Measurements from ENCODE around the gene KIF20B. TPM values are rescaled to one million over a fixed set of nuclear protein-coding genes. Genes with fewer than 3 reads are reported as not detected.

The KIF20B gene
- polyA plus RNA-seq, 1 experiment = 4.5 TPM

- no peak for DNase-seq (ENCODE audit: low read depth, low spot score)
- TF ChIP-seq CTCF (IDR thresholded peaks at IDR 0.05; ENCODE audit: low read depth, low read length) = no peak
- ChIA-PET POLR2A (no interaction called here), CTCF (no interaction called here)
- Histone ChIP-seq H3K27me3 (ENCODE audit: control insufficient read depth, insufficient read depth, low read length) (no peaks in the 10 kb centered on the region), H3K4me3 (ENCODE audit: low read depth, low read length) (no peak overlapping the region), H3K9me3 (ENCODE audit: control insufficient read depth, insufficient read depth, low read length) (no peaks in the 10 kb centered on the region), H3K27ac (ENCODE audit: low read depth, low read length) (no peak overlapping the region)
These were observed 38.2 kb upstream of the KIF20B start for GRCh38 chr10:89663144-89663543.

- Histone ChIP-seq H3K4me3 (ENCODE audit: low read depth, low read length) (no peak overlapping the region), H3K9me3 (ENCODE audit: control insufficient read depth, insufficient read depth, low read length) (no peaks in the 10 kb centered on the region), H3K27me3 (ENCODE audit: control insufficient read depth, insufficient read depth, low read length) (no peaks in the 10 kb centered on the region), H3K27ac (ENCODE audit: low read depth, low read length) (no peak overlapping the region)
- ChIA-PET CTCF (no interaction called here), POLR2A (no interaction called here)
- TF ChIP-seq CTCF (IDR thresholded peaks at IDR 0.05; ENCODE audit: low read depth, low read length) = no peak
- no peak for DNase-seq (ENCODE audit: low read depth, low spot score)
These were observed 37.2 kb upstream of the KIF20B start for GRCh38 chr10:89664203-89664602.

GRCh38 chr10:89665302-89665701 lies 36.1 kb upstream of the KIF20B start:
- H3K27me3 ChIP-seq (ENCODE audit: control insufficient read depth, insufficient read depth, low read length) = no peaks in the 10 kb centered on the region
- H3K4me3 ChIP-seq (ENCODE audit: low read depth, low read length) = no peak overlapping the region
- DNase-seq (ENCODE audit: low read depth, low spot score) = no peak
- ChIA-PET POLR2A (no interaction called here), CTCF (no interaction called here)
- no peak overlapping the region for H3K27ac ChIP-seq (ENCODE audit: low read depth, low read length)
- no peaks in the 10 kb centered on the region for H3K9me3 ChIP-seq (ENCODE audit: control insufficient read depth, insufficient read depth, low read length)
- TF ChIP-seq CTCF (IDR thresholded peaks at IDR 0.05; ENCODE audit: low read depth, low read length) = no peak

- Histone ChIP-seq H3K9me3 (ENCODE audit: control insufficient read depth, insufficient read depth, low read length) (no peaks in the 10 kb centered on the region), H3K4me3 (ENCODE audit: low read depth, low read length) (no peak overlapping the region), H3K27me3 (ENCODE audit: control insufficient read depth, insufficient read depth, low read length) (no peaks in the 10 kb centered on the region), H3K27ac (ENCODE audit: low read depth, low read length) (no peak overlapping the region)
- DNase-seq (ENCODE audit: low read depth, low spot score) = no peak
- POLR2A ChIA-PET = no interaction called here
- CTCF ChIA-PET = no interaction called here
- no peak for TF ChIP-seq CTCF (IDR thresholded peaks at IDR 0.05; ENCODE audit: low read depth, low read length)
These were observed 35.3 kb upstream of the KIF20B start for GRCh38 chr10:89666138-89666537.

GRCh38 chr10:89668386-89669071 lies 32.9 kb upstream of the KIF20B start:
- Histone ChIP-seq H3K27me3 (ENCODE audit: control insufficient read depth, insufficient read depth, low read length) (no peaks in the 10 kb centered on the region), H3K4me3 (ENCODE audit: low read depth, low read length) (no peak overlapping the region), H3K27ac (ENCODE audit: low read depth, low read length) (no peak overlapping the region), H3K9me3 (ENCODE audit: control insufficient read depth, insufficient read depth, low read length) (no peaks in the 10 kb centered on the region)
- ChIA-PET CTCF (interaction anchor here (1.0 to 1.3 kb wide), 2 partner anchors 9 to 25 kb away, joined by 3 read pairs; no protein-coding TSS in a partner anchor), POLR2A (no interaction called here)
- no peak for TF ChIP-seq CTCF (IDR thresholded peaks at IDR 0.05; ENCODE audit: low read depth, low read length)
- DNase-seq (ENCODE audit: low read depth, low spot score) = no peak
